H9 (cell line): ENCODE data around the gene ZC3HAV1. TPM values are rescaled to one million over a fixed set of nuclear protein-coding genes. Genes with fewer than 3 reads are reported as not detected.

Experiments
- DNase-seq: peaks from one replicate; pipeline ENCODE4 v3.0.0-alpha.2; 2017
- H2AFZ ChIP-seq: one replicate; pipeline ENCODE4 v1.6.1; 2013; ENCODE audit warnings: mild to moderate bottlenecking, low read length, control low read depth, moderate library complexity
- H2AK5ac ChIP-seq: 2 replicates; pipeline ENCODE4 v1.6.1; 2013; ENCODE audit warnings: low read length, control low read depth, mixed read lengths; ENCODE audit not compliant: insufficient read length
- H2BK120ac ChIP-seq: one replicate; pipeline ENCODE4 v1.6.1; 2013; ENCODE audit warnings: low read depth, mild to moderate bottlenecking, low read length, control low read depth, inconsistent platforms; ENCODE audit not compliant: poor library complexity, severe bottlenecking
- H2BK12ac ChIP-seq: 2 replicates; pipeline ENCODE4 v1.6.1; 2013; ENCODE audit warnings: low read length, control low read depth, mixed read lengths, low read depth; ENCODE audit not compliant: insufficient read length
- H2BK15ac ChIP-seq: 2 replicates; pipeline ENCODE4 v1.6.1; 2013; ENCODE audit warnings: low read depth, low read length, control low read depth
- H2BK20ac ChIP-seq: one replicate; pipeline ENCODE4 v1.6.1; 2013; ENCODE audit warnings: low read depth, mild to moderate bottlenecking, low read length, control low read depth, inconsistent platforms; ENCODE audit not compliant: poor library complexity, severe bottlenecking
- H2BK5ac ChIP-seq: 2 replicates; pipeline ENCODE4 v1.6.1; 2013; ENCODE audit warnings: low read length, control low read depth, mixed read lengths; ENCODE audit not compliant: insufficient read length
- H3K14ac ChIP-seq: 2 replicates; pipeline ENCODE4 v1.6.1; 2013; ENCODE audit warnings: low read length, control low read depth; ENCODE audit not compliant: insufficient read depth
- H3K18ac ChIP-seq: 2 replicates; pipeline ENCODE4 v1.6.1; 2013; ENCODE audit warnings: low read depth, mild to moderate bottlenecking, mixed read lengths, low read length, control low read depth; ENCODE audit not compliant: insufficient read length
- H3K23ac ChIP-seq: 2 replicates; pipeline ENCODE4 v1.6.1; 2013; ENCODE audit warnings: low read length, control low read depth, mixed read lengths, low read depth; ENCODE audit not compliant: insufficient read length
- H3K23me2 ChIP-seq: 2 replicates; pipeline ENCODE4 v1.6.1; 2013; ENCODE audit warnings: low read depth, mild to moderate bottlenecking, mixed read lengths, low read length, control low read depth; ENCODE audit not compliant: insufficient read length, poor library complexity, severe bottlenecking
- H3K27ac ChIP-seq: 2 replicates; pipeline ENCODE4 v1.5.1; 2013; ENCODE audit warnings: low read length, control low read depth, mixed read lengths, low read depth; ENCODE audit not compliant: insufficient read length
- H3K27me3 ChIP-seq: 2 replicates; pipeline ENCODE4 v1.6.1; 2013; ENCODE audit warnings: low read length, control low read depth, inconsistent platforms; ENCODE audit not compliant: insufficient read depth
- H3K4ac ChIP-seq: 2 replicates; pipeline ENCODE4 v1.6.1; 2013; ENCODE audit warnings: low read depth, mild to moderate bottlenecking, control low read depth, inconsistent platforms, low read length, moderate library complexity
- H3K4me1 ChIP-seq: 2 replicates; pipeline ENCODE4 v1.6.1; 2013; ENCODE audit warnings: low read length, control low read depth, inconsistent platforms; ENCODE audit not compliant: insufficient read depth
- H3K4me2 ChIP-seq: 2 replicates; pipeline ENCODE4 v1.6.1; 2013; ENCODE audit warnings: low read length, control low read depth, mixed read lengths; ENCODE audit not compliant: insufficient read length, insufficient read depth
- H3K56ac ChIP-seq: 2 replicates; pipeline ENCODE4 v1.6.1; 2013; ENCODE audit warnings: low read depth, mild to moderate bottlenecking, mixed read lengths, low read length, control low read depth; ENCODE audit not compliant: insufficient read length
- H3K79me1 ChIP-seq: 2 replicates; pipeline ENCODE4 v1.6.1; 2013; ENCODE audit warnings: low read depth, mild to moderate bottlenecking, moderate library complexity, low read length, control low read depth, inconsistent platforms; ENCODE audit not compliant: insufficient read depth, poor library complexity, severe bottlenecking
- H3K79me2 ChIP-seq: 2 replicates; pipeline ENCODE4 v1.6.1; 2013; ENCODE audit warnings: low read length, control low read depth, inconsistent platforms; ENCODE audit not compliant: insufficient read depth
- H3K9ac ChIP-seq: 2 replicates; pipeline ENCODE4 v1.6.1; 2013; ENCODE audit warnings: low read length, control low read depth, mixed read lengths; ENCODE audit not compliant: insufficient read length; ENCODE audit errors: extremely low read depth
- H3K9me3 ChIP-seq: one replicate; pipeline ENCODE4 v1.6.1; 2013; ENCODE audit warnings: low read depth, low read length, inconsistent platforms; ENCODE audit not compliant: control insufficient read depth
- H3T11ph ChIP-seq: one replicate; pipeline ENCODE4 v1.6.1; 2013; ENCODE audit warnings: mild to moderate bottlenecking, low read length, control low read depth, inconsistent platforms
- H4K20me1 ChIP-seq: one replicate; pipeline ENCODE4 v1.6.1; 2013; ENCODE audit not compliant: control insufficient read depth, insufficient read length, insufficient read depth
- H4K5ac ChIP-seq: 2 replicates; pipeline ENCODE4 v1.6.1; 2013; ENCODE audit warnings: low read depth, mild to moderate bottlenecking, mixed read lengths, low read length, control low read depth; ENCODE audit not compliant: insufficient read length
- H4K8ac ChIP-seq: replicated peaks from 2 replicates; pipeline ENCODE4 v1.6.1; 2013; ENCODE audit warnings: low read length, control low read depth, mixed read lengths, low read depth; ENCODE audit not compliant: insufficient read length
- H4K91ac ChIP-seq: 2 replicates; pipeline ENCODE4 v1.6.1; 2013; ENCODE audit warnings: low read depth, mild to moderate bottlenecking, moderate library complexity, mixed read lengths, low read length, control low read depth; ENCODE audit not compliant: insufficient read length
- H3K27ac Mint-ChIP-seq, 3 experiments: 2 replicates in 2 of 3; 3 replicates in 1 of 3; pipeline ENCODE4 v1.8.0; 2020 to 2021; ENCODE audit warnings: mixed read lengths in 3 of 3, mild to moderate bottlenecking in 1 of 3, moderate library complexity in 1 of 3
- H3K27me3 Mint-ChIP-seq: 2 replicates; pipeline ENCODE4 v1.8.0; 2021; ENCODE audit warnings: low read depth, mild to moderate bottlenecking, moderate library complexity, mixed read lengths
- H3K36me3 Mint-ChIP-seq, 3 experiments: 2 replicates in 2 of 3; 3 replicates in 1 of 3; pipeline ENCODE4 v1.8.0; 2020 to 2021; ENCODE audit warnings: low read depth in 3 of 3, mixed read lengths in 3 of 3; ENCODE audit not compliant: insufficient read depth in 1 of 3
- H3K4me1 Mint-ChIP-seq, 2 experiments: 2 replicates each; pipeline ENCODE4 v1.8.0; 2020; ENCODE audit warnings: mixed read lengths in 2 of 2
- H3K4me3 Mint-ChIP-seq, 2 experiments: 2 replicates in 1 of 2; 3 replicates in 1 of 2; pipeline ENCODE4 v1.8.0; 2020 to 2021; ENCODE audit warnings: mild to moderate bottlenecking in 2 of 2, mixed read lengths in 2 of 2, moderate library complexity in 1 of 2
- H3K9me3 Mint-ChIP-seq, 2 experiments: 2 replicates in 1 of 2; 3 replicates in 1 of 2; pipeline ENCODE4 v1.8.0; 2020; ENCODE audit warnings: mild to moderate bottlenecking in 2 of 2, mixed read lengths in 2 of 2, moderate library complexity in 1 of 2
- WGBS: extraction: QIAGEN DNeasy Blood & Tissue Kit; methylation state at CpG from one replicate; pipeline ENCODE4 v1.1.7; 2013; ENCODE audit warnings: missing lambda C conversion rate, low lambda C conversion rate, mixed read lengths; ENCODE audit not compliant: insufficient read length; ENCODE audit errors: extremely low coverage; 5-methylcytosine and 5-hydroxymethylcytosine counted together
- total RNA-seq: library from RNA; stranded (reverse); gene quantifications from 2 replicates; pipeline ENCODE4 v1.2.1, GENCODE V29; 2021
- TF ChIP-seq, protein P1 (sequence below): fragments of 200-600 bp; sonication (generic); conservative IDR thresholded peaks from 3 replicates; pipeline ENCODE4 v1.8.0; 2021; ENCODE audit warnings: antibody characterized with exemption, mild to moderate bottlenecking

The ZC3HAV1 gene
- total RNA-seq, 1 experiment from 2014 or later, result 32.8 TPM

DNA sequence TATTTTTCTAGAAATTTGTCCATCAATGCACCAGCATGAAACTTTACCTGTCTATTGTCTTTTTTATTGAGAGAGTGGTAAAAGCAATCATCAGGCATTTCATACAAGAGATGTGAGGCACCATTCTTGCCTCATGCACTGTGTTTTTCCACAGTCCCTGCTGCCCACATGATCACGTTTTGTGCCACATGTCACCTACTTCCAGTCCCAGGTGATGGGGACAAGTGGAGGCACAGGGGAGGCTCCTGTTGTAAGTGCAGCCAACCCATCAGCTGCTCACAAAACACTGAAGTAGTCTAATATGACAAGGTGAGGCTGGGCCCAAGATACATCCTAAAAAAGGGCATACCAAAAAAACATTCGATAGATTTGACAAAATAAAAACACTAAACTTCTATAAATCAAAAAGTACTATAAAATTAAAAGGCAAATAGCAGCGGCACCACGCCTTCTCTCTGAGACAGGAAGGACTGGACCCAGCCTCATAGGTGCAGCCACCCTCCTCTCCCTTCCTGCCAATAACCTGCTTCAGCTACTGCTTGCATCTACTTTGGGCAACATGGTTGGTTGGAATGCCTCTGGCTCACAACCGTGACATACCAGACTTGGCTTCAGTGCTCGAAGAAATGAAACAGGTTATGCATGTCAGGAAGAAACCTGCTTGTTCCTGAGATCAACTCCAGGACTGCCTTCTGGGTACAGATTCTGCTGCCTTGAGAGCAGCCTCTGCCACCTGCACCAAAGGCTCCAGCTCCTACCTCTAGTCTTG lies 76.0 kb downstream of the ZC3HAV1 start:
- Histone ChIP-seq H4K91ac (no peak overlapping the region), H4K20me1 (no peaks in the 10 kb centered on the region), H3K23me2 (peaks cover 7% of the 10 kb centered on the region), H3K9me3 (no peaks in the 10 kb centered on the region), H3K27ac (no peak overlapping the region), H3K56ac (no peak overlapping the region), H3K18ac (no peak overlapping the region), H2AK5ac (no peak overlapping the region), H3K27me3 (no peaks in the 10 kb centered on the region), H3K79me2 (no peaks in the 10 kb centered on the region), H3T11ph (no peak overlapping the region), H3K4me1 (peaks cover 2% of the 10 kb centered on the region; the same call in 1 of the 2 replicates), H2BK12ac (no peak overlapping the region), H2BK20ac (no peak overlapping the region), H3K4ac (no peak overlapping the region), H3K14ac (no peak overlapping the region), H3K23ac (no peak overlapping the region), H2BK120ac (no peak overlapping the region), H3K4me2 (no peak overlapping the region), H3K9ac (no peak overlapping the region), H2AFZ (no peak overlapping the region), H3K79me1 (no peaks in the 10 kb centered on the region), H2BK15ac (no peak overlapping the region), H4K8ac (no peak overlapping the region), H4K5ac (no peak overlapping the region), H2BK5ac (no peak overlapping the region)
- Mint-ChIP-seq H3K4me1 (peaks cover 10% of the 10 kb centered on the region in 2 experiments), H3K27ac (peak overlapping the region in 1 of 3 experiments; percentile 60; a peak in 1 of 7 replicates), H3K9me3 (no peaks in the 10 kb centered on the region; a peak in 2 of 5 replicates), H3K4me3 (no peak overlapping the region), H3K27me3 (no peaks in the 10 kb centered on the region), H3K36me3 (peaks cover 0 to 1% (median 0%) of the 10 kb centered on the region in 3 experiments; a peak in 2 of 7 replicates)
- WGBS, result no CpG with 5 or more reads among the region's 6 CpGs
- DNase-seq, result no peak
- TF ChIP-seq, protein P1, sequence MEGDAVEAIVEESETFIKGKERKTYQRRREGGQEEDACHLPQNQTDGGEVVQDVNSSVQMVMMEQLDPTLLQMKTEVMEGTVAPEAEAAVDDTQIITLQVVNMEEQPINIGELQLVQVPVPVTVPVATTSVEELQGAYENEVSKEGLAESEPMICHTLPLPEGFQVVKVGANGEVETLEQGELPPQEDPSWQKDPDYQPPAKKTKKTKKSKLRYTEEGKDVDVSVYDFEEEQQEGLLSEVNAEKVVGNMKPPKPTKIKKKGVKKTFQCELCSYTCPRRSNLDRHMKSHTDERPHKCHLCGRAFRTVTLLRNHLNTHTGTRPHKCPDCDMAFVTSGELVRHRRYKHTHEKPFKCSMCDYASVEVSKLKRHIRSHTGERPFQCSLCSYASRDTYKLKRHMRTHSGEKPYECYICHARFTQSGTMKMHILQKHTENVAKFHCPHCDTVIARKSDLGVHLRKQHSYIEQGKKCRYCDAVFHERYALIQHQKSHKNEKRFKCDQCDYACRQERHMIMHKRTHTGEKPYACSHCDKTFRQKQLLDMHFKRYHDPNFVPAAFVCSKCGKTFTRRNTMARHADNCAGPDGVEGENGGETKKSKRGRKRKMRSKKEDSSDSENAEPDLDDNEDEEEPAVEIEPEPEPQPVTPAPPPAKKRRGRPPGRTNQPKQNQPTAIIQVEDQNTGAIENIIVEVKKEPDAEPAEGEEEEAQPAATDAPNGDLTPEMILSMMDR, result no peak
